GM23248 (cell line): ENCODE measurements around the gene TAS2R13.

Source experiments
- EZH2 ChIP-seq: fragments of 200-600 bp; sonication (generic); IDR thresholded peaks from 2 replicates; pipeline ENCODE4 v1.6.1; 2018; ENCODE audit warnings: antibody characterized with exemption, mild to moderate bottlenecking; ENCODE audit not compliant: insufficient read depth, poor library complexity, severe bottlenecking
- EZH2phosphoT487 ChIP-seq: fragments of 200-600 bp; sonication (generic); IDR thresholded peaks from 2 replicates; pipeline ENCODE4 v1.6.1; 2018; ENCODE audit warnings: antibody characterized with exemption, moderate library complexity, mild to moderate bottlenecking, low read depth; ENCODE audit not compliant: insufficient read depth

GRCh38 chr12:10900972-10901371 is 8.4 kb downstream of the TAS2R13 start:
- TF ChIP-seq EZH2 (no peak), EZH2phosphoT487 (no peak)
